Fibroblast of lung (primary cell): ENCODE measurements around the gene RASGEF1B. TPM values are rescaled to one million over a fixed set of nuclear protein-coding genes. Genes with fewer than 3 reads are reported as not detected.

Experiments
- DNase-seq, 2 donors: peaks; one replicate each; pipeline versions ENCODE4 v3.0.0 to v3.0.0-alpha.2; 2010; ENCODE audit warnings: low read depth in 2 of 2
- H2AFZ ChIP-seq: 2 replicates; pipeline ENCODE4 v1.5.1; 2012; ENCODE audit warnings: low read length, control low read depth, inconsistent platforms
- H3K27ac ChIP-seq: 2 replicates; pipeline ENCODE4 v1.5.1; 2011; ENCODE audit warnings: low read length, control low read depth; ENCODE audit not compliant: insufficient read depth
- H3K27me3 ChIP-seq: 2 replicates; pipeline ENCODE4 v1.5.1; 2011; ENCODE audit warnings: mild to moderate bottlenecking, low read length; ENCODE audit not compliant: control insufficient read depth, insufficient read depth
- H3K36me3 ChIP-seq: 2 replicates; pipeline ENCODE4 v1.5.1; 2011; ENCODE audit warnings: low read length; ENCODE audit not compliant: control insufficient read depth, insufficient read depth
- H3K4me1 ChIP-seq: 2 replicates; pipeline ENCODE4 v1.5.1; 2011; ENCODE audit warnings: low read length; ENCODE audit not compliant: control insufficient read depth, insufficient read depth; ENCODE audit errors: extremely low read depth
- H3K4me2 ChIP-seq: 2 replicates; pipeline ENCODE4 v1.5.1; 2011; ENCODE audit warnings: low read length, control low read depth; ENCODE audit not compliant: insufficient read depth; ENCODE audit errors: extremely low read depth
- H3K4me3 ChIP-seq, 4 experiments: fragments of 200-600 bp in 1 of 4; sonication (generic) in 1 of 4; replicated peaks in 1 of 4; 2 replicates each; pipeline ENCODE4 v1.5.1; 2011 to 2016; ENCODE audit warnings: low read length in 4 of 4, low read depth in 3 of 4, mild to moderate bottlenecking in 3 of 4, control low read depth in 2 of 4, inconsistent platforms in 1 of 4, mixed read lengths in 1 of 4; ENCODE audit not compliant: insufficient read depth in 1 of 4; ENCODE audit errors: control extremely low read depth in 1 of 4
- H3K79me2 ChIP-seq: 2 replicates; pipeline ENCODE4 v1.5.1; 2012; ENCODE audit warnings: mild to moderate bottlenecking, low read length, inconsistent platforms; ENCODE audit not compliant: control insufficient read depth, insufficient read depth
- H3K9ac ChIP-seq: 2 replicates; pipeline ENCODE4 v1.5.1; 2011; ENCODE audit warnings: mild to moderate bottlenecking, low read length, control low read depth; ENCODE audit not compliant: insufficient read depth
- H3K9me3 ChIP-seq: 2 replicates; pipeline ENCODE4 v1.5.1; 2012; ENCODE audit warnings: low read depth, low read length; ENCODE audit not compliant: control insufficient read depth, insufficient read depth
- H4K20me1 ChIP-seq: 2 replicates; pipeline ENCODE4 v1.5.1; 2011; ENCODE audit warnings: low read length; ENCODE audit not compliant: control insufficient read depth, insufficient read depth; ENCODE audit errors: extremely low read depth
- CTCF ChIP-seq, 2 donors: IDR thresholded peaks in 1 of 2; conservative IDR thresholded peaks in 1 of 2; 1 replicate in 1 of 2; 2 replicates in 1 of 2; pipeline ENCODE4 v1.5.1; 2011 to 2012; ENCODE audit warnings: low read length in 2 of 2, control low read depth in 1 of 2, inconsistent platforms in 1 of 2, low read depth in 1 of 2, mild to moderate bottlenecking in 1 of 2
- EZH2 ChIP-seq: IDR thresholded peaks from 2 replicates; pipeline ENCODE4 v1.5.1; 2012; ENCODE audit warnings: low read length, control low read depth, mild to moderate bottlenecking; ENCODE audit errors: missing control alignments
- polyA plus RNA-seq, 2 donors: library from polyadenylated mRNA; depleted of rRNA in 1 of 2; stranded (reverse) in 1 of 2; unstranded in 1 of 2; fragments of >200 nt; gene quantifications; 2 replicates each; pipeline ENCODE4 v1.2.1, GENCODE V29; 2011 to 2012; ENCODE audit warnings: missing spikeins in 1 of 2
- total RNA-seq: library from RNA; depleted of rRNA; stranded (reverse); fragments of >200 nt; gene quantifications from 2 replicates; pipeline ENCODE4 v1.2.1, GENCODE V29; 2014

RASGEF1B gene
- total and polyA plus RNA-seq, 2 donors (not counting 1 experiment from before 2014, with no cell fraction given), result 0.02 to 0.33 TPM

GRCh38 chr4:81380437-81380836 lies 91.3 kb downstream of the RASGEF1B start:
- H3K79me2 ChIP-seq, result no peaks in the 10 kb centered on the region
- H3K9ac ChIP-seq, result no peak overlapping the region
- H3K4me2 ChIP-seq, result no peak overlapping the region
- TF ChIP-seq EZH2, result no peak
- no peak for TF ChIP-seq CTCF (conservative IDR thresholded peaks at IDR 0.05 in 1 of 2, IDR thresholded peaks at IDR 0.05 in 1 of 2; ENCODE audit: low read depth in 1 of 2, low read length in 2 of 2)
- H3K36me3 ChIP-seq, result no peaks in the 10 kb centered on the region
- DNase-seq, result no peak
- no peak overlapping the region for H2AFZ ChIP-seq
- no peak overlapping the region for H3K27ac ChIP-seq
- H4K20me1 ChIP-seq, result no peaks in the 10 kb centered on the region
- no peaks in the 10 kb centered on the region for H3K9me3 ChIP-seq
- H3K27me3 ChIP-seq, result peaks cover 2% of the 10 kb centered on the region
- H3K4me1 ChIP-seq, result no peaks in the 10 kb centered on the region
- no peak overlapping the region for H3K4me3 ChIP-seq

GRCh38 chr4:81378386-81378785 lies 93.3 kb downstream of the RASGEF1B start:
- no peaks in the 10 kb centered on the region for H3K79me2 ChIP-seq
- H3K27me3 ChIP-seq, result peaks cover 2% of the 10 kb centered on the region
- H2AFZ ChIP-seq, result no peak overlapping the region
- H3K4me3 ChIP-seq, result no peak overlapping the region
- TF ChIP-seq EZH2 (no peak), CTCF (conservative IDR thresholded peaks at IDR 0.05 in 1 of 2, IDR thresholded peaks at IDR 0.05 in 1 of 2; ENCODE audit: low read depth in 1 of 2, low read length in 2 of 2) (no peak)
- no peaks in the 10 kb centered on the region for H3K36me3 ChIP-seq
- H3K9ac ChIP-seq, result no peak overlapping the region
- no peak overlapping the region for H3K4me2 ChIP-seq
- no peaks in the 10 kb centered on the region for H3K9me3 ChIP-seq
- peak in 1 of 2 donors; percentile 15 for DNase-seq
- H3K4me1 ChIP-seq, result no peaks in the 10 kb centered on the region
- H4K20me1 ChIP-seq, result no peaks in the 10 kb centered on the region
- no peak overlapping the region for H3K27ac ChIP-seq

- TF ChIP-seq EZH2 (no peak), CTCF (conservative IDR thresholded peaks at IDR 0.05 in 1 of 2, IDR thresholded peaks at IDR 0.05 in 1 of 2; ENCODE audit: low read depth in 1 of 2, low read length in 2 of 2) (no peak)
- DNase-seq, result no peak
- H3K4me2 ChIP-seq, result no peak overlapping the region
These were observed 94.5 kb downstream of the RASGEF1B start for GRCh38 chr4:81377191-81377590.

More at GRCh38 chr4:81377191-81377590, 94.5 kb downstream of the RASGEF1B start:
- Histone ChIP-seq H2AFZ (no peak overlapping the region), H4K20me1 (no peaks in the 10 kb centered on the region), H3K4me3 (no peak overlapping the region), H3K4me1 (no peaks in the 10 kb centered on the region), H3K9ac (no peak overlapping the region), H3K27me3 (no peaks in the 10 kb centered on the region), H3K79me2 (no peaks in the 10 kb centered on the region), H3K9me3 (no peaks in the 10 kb centered on the region), H3K27ac (no peak overlapping the region), H3K36me3 (no peaks in the 10 kb centered on the region)
